ENCODE results near the gene CEP104.

- TF ChIP-seq, protein P1, sequence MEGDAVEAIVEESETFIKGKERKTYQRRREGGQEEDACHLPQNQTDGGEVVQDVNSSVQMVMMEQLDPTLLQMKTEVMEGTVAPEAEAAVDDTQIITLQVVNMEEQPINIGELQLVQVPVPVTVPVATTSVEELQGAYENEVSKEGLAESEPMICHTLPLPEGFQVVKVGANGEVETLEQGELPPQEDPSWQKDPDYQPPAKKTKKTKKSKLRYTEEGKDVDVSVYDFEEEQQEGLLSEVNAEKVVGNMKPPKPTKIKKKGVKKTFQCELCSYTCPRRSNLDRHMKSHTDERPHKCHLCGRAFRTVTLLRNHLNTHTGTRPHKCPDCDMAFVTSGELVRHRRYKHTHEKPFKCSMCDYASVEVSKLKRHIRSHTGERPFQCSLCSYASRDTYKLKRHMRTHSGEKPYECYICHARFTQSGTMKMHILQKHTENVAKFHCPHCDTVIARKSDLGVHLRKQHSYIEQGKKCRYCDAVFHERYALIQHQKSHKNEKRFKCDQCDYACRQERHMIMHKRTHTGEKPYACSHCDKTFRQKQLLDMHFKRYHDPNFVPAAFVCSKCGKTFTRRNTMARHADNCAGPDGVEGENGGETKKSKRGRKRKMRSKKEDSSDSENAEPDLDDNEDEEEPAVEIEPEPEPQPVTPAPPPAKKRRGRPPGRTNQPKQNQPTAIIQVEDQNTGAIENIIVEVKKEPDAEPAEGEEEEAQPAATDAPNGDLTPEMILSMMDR (optimal IDR thresholded peaks at IDR 0.05 in 1 of 3, IDR thresholded peaks at IDR 0.05 in 1 of 3, conservative IDR thresholded peaks at IDR 0.05 in 1 of 3; ENCODE audit: extremely low read depth in 1 of 3, insufficient read depth in 2 of 3, low read length in 3 of 3), result no peak
- no peak for TF ChIP-seq EZH2 (IDR thresholded peaks at IDR 0.05; ENCODE audit: low read length)
Measured at GRCh38 chr1:3881193-3881480, 24.1 kb upstream of the CEP104 start.

Data from keratinocyte (primary cell).